GM21825 (cell line): ENCODE data around the gene AIMP2.
"Not testable (repeated sequence)": the region's sequence is repeated elsewhere in the genome, so short reads cannot be mapped to it uniquely, and the experiment has no call there.

Source experiments
- ATAC-seq: cut with Tn5 transposase; IDR thresholded peaks from one replicate; pipeline ENCODE4 v1.9.1; 2021; ENCODE audit warnings: mild to moderate bottlenecking, moderate library complexity; ENCODE audit not compliant: unreplicated experiment

AIMP2 gene

DNA sequence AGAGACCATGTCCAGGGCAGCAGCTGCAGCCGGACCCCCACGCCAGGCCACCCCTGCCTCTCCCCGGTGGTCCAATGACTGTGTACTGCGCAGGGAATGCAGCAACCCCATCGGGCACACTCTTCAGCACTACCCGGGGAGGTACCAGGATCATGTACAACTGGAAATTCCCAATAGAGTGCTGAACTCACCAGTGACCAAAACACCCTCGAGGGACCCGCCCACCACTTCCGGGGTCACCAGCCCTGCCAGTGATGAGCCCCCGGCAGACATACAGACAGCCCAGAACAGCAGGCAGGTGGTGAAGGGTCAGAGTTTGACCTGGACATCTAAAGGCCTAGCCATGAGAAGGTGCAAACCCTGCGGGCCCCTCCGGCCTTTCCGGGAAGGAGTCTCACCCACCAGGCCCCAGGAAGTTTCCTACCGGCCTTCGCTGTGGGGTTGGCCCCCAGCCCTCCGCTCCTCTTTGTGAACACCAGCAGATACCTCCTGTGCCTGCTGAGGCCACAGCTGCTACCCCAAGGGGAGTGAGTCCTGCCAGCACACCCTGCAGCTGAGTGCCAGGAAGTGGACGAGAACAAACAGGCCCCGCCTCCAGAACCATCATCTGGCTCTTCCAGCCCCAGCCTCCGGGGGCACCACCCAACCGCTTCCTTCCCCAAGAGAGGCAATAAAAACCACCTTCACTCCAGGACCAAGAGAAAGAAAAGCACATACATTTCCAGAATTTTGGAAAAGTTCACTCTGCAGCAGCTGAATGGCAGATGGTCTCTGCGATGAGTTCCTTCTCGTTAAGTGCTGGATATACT lies 17.1 kb downstream of the AIMP2 start:
- ATAC-seq = peak; percentile 87

DNA sequence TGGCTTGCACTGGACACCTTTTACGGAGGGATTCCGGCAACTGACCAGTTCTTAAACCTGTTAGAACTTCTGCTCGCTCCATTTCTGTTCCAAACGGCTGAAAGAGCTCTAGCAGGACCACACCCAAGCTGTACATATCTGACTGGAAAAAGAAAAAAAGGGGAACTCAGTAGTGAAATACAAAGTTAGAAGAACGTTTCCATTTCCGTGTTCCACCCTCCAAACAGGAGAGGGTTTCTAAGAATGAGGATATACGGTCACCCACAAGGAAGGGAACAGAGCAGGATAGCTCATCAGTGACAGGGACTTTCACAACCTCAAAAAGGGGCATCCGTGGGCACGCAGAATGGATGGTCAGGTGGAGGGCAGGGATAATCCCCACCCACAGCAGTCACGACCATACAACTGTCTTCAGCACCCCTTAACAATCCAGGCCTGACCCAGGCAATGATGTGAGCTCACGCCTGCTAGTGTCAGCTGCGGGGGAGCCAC lies 17.8 kb downstream of the AIMP2 start:
- ATAC-seq = no peak

DNA sequence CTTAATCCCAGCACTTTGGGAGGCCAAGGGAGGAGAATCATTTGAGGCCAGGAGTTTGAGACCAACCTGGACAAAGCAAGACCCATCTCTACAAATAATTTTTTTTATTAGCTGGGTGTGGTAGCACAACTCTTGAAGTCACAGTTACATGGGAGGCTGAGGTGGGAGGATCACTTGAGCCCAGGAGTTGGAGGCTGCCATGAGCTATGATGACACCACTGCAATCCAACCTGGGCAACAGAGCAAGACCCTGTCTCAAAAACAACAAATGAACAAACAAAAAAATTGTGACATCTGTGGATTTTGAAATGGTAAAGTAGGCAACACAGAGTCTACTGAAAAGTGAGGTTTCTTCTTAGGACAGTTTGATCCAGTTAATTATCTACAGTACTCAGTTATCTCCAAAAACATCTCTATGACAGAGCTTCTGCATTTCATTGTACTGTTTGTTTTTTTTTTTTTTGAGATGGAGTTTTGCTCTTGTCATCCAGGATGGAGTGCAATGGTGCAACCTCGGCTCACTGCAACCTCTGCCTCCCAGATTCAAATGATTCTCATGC lies 18.8 kb downstream of the AIMP2 start:
- no peak for ATAC-seq

DNA sequence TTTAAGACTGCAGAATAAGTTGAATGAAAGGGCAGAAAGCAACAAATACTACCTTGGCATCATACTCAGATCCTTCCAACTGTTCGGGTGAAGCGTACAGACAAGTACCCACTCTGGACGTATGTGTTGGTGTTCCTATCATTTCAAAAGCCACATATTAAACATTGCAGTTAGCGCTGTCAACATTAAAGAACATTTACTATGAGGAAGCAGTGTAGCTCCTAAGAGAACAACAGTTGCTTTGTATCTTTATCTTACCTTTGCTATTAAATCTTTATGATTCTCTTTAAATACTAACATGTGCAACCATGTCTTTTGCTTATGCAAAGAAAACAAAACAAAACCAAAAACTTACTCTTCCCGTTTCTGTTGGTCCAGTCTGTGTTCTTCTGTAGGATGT lies 19.5 kb downstream of the AIMP2 start:
- no peak for ATAC-seq

DNA sequence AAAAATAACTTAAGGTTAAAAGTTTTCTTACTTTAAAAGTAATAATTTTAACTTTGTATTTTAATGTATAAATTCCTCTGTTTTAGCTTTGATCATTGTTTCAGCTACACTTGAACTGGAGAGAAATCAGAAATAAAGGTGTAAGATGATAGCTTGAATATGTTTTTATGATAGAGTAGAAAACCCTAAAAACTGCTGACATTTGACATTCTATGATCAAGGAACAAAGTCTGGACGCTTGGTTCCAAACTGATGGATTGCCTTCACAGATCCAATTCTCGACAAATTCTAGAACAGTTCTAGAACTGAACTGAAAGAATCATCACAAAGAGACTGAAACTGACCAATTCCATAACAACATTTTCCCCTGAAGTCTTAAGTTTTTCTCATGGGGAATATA lies 21.9 kb downstream of the AIMP2 start, which contains the start of gene ANKRD61:
Gene ANKRD61 (plus strand): TSS at position 389 of the 400 bp plus-strand sequence. CDS start 0 bp downstream, at position 389.
- no peak for ATAC-seq

DNA sequence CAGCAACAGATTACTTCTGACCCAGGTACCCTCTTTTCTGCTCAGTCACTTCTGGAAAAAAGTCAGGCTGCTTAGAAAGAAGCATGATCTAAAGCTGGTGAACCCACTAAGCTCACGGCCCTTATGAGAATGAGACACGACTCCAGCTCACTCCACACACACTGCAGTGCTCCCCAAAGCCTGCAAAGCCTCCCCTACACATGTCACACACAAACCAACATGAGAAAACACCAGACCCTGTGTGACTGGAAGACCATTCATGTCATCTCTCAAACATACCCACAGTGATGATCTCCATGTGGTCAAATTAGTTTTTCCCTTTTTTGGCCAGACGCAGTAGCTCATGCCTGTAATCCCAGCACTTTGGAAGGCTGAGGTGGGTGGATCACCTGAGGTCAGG lies 22.5 kb downstream of the AIMP2 start:
- no peak for ATAC-seq

DNA sequence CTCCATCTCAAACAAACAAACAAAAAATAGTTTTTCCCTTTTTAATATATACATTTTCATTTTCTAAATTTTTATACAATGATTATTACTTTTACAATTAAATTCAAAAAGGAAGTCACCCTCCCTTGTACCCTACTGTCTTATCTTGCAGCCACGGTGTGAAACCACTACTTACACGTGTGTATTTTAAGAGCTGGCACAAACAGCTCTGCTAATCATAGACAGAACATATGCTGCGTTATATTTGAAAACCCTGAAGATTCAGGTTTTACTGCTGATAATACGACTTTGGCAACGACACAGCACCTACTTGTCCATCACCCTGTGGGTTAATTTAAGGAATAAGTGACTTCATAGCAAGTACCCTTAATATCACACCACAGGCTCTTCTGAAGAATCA lies 23.1 kb downstream of the AIMP2 start:
- ATAC-seq = no peak

DNA sequence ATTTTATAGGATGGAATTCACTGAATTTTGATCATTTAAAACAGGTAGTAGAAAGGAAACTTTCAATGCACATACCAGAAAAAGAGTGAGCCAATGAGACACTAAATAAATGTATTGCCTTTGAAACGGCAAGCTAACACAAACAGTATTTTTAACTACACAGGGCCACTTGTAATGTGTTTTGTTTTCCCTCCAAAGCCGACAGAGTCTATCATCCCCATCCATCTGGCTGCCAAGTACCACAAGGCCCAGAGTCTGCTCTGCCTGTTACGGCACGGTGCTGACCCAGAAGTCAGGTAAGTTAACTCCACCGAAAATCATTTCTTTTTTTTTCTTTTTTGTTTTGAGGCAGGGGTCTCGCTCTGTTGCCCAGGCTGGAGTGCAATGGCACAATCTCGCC lies 23.6 kb downstream of the AIMP2 start:
- ATAC-seq = no peak

DNA sequence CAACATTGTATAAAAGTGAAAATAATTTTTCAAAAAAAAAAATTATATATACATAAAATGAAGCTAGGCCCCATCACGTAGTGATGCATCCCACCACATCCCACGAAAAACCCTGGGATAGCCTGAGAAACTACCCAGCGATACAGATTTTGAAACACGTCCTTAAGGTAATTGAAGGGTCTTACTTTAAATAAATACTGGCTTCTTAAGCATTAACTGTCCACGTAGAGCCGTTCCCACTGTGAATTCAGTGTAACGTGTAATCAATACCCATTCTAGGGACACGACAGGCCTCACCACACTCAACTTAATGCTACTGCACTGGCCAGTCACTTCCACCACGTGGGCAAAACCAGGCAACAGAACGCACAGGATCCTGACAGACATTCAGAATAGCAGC lies 26.1 kb downstream of the AIMP2 start:
- ATAC-seq = no peak

DNA sequence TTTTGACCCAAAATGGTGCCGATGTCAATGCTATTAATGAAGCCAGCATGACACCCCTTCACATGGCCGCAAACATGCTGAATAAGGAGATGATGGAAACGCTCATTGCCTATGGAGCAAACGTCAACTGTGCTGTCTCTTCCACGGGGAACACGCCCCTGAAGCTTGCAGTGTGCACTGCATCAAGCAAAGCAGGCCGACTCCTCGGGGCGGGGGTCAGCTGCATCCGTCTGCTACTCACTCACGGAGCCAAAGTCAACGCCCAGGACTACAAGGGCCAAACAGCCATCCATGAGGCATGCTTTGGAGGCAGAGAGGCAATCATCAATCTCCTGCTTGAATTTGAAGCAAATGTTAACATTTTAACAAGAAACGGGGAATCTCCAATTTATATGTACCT lies 26.6 kb downstream of the AIMP2 start:
- ATAC-seq = no peak

DNA sequence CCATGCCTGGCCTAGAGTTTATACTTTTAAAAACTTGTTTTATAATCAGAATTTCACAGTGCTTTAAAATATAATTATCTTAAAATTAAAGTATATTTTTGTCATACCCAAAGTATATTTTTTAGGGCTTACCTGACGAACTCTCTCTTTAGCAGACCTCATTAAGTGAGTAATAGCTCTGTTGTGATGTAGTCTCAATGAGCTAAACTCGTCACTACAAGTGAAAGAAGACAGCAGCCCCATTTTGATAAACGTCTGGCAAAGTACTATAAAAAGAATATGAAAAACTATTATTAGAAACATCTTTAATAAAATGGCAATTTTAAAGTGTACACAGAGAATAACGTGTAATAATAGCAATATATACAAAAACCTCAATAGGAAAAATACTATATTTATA lies 40.7 kb downstream of the AIMP2 start:
- ATAC-seq = no peak

DNA sequence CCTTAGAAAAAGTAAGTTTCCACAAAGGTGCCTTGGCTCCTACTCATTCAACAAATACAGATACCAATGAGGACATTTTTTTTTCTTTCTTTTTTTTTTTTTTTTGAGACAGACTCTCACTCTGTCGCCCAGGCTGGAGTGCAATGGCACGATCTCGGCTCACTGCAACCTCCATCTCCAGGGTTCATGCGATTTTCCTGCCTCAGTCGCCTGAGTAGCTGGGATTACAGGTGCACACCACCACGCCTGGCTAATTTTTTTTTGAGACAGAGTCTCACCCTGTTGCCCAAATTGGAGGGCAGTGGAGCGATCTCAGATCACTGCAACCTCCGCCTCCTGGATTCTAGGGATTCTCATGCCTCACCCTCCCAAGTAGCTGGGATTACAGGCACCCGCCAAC lies 42.1 kb downstream of the AIMP2 start:
- ATAC-seq = not testable (repeated sequence)

DNA sequence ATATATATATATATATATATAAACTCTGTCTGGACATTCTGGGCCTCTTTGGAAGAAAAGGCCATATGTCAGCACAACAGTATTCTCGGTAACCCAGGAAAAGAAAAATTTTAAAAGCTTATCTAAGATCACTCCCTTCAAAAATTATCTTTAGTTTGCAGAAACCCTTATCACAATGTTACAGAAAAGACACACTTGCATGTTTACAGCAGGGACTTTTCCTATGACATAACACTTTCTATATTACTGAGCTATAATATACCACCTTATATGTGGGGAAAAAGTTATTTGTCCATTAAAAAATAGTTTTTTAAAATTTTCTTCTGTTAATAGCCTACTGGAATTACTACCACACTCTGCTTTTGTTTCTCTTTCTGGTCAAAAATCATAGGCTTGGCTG lies 47.5 kb downstream of the AIMP2 start:
- no peak for ATAC-seq

DNA sequence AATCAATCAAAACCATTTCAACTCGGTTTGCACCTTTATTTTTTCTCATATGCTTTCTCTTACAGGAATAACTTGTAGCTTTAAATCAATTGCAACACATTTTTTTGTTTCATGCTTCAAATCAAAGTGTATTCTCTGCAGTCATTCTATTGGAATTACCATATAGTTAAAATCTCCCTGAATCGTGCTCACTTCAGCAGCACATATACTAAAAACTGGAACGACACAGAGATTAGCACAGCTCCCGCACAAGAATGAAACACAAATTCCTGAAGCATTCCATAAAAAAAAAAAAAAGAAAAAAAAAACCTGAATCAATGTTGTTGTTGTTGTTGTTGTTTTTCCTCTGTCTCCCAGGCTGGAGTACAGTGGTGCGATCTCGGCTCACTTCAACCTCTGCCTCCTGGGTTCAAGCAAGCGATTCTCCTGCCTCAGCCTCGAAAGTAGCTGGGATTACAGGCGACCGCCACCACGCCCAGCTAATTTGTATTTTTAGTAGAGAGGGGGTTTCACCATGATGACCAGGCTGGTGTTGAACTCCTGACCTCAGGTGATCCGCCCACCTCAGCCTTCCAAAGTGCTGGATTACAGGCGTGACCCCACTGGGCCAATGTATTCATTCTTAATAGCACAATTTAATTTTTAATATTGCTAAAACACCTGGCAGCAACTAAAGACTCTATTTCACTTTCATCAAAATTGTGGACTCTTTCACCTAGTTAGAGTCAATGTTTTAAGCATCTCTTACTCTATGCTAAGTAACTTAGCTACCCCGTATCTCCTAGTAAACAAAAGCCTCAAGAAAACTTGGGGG lies 48.5 kb downstream of the AIMP2 start:
- no peak for ATAC-seq

DNA sequence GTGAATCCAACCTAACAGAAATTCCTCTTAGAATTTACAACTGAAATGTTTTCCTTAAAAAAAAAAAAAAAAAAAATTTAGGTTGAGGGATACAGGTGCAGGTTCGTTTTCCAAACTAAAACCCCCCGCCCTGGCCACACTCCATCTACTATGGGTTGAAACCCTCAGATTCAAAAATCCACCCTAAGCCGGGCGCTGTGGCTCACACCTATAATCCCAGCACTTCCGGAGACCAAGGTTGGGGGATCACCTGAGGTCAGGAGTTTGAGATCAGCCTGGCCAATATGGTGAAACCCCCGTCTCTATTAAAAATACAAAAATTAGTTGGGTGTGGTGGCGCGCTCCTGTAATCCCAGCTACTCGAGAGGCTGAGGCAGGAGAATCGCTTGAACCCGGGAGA lies 50.9 kb downstream of the AIMP2 start:
- ATAC-seq = not testable (repeated sequence)

DNA sequence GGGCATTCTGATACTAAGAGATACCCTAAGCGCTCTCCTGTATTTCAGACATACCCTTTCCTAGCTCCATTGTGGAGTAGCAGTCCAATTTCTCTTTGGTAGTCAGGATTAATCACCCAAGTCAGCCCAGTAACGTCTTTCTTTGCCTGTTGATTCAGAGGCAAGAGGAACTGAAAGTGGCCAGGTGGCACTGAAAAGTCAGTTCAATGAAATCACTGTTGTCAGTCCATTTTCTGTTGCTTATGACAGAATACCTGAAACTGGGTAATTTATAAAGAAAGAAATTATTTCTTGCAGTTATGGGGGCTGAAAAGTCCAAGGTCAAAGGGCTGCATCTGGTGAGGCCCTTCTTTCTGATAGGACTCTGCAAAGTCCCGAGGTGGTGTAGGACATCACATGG lies 62.3 kb downstream of the AIMP2 start:
- peak; percentile 76 for ATAC-seq
